ENCODE data around the gene ABL2.

- TF ChIP-seq CTCF (IDR thresholded peaks at IDR 0.05) (no peak), EZH2 (IDR thresholded peaks at IDR 0.05; ENCODE audit: borderline replicate concordance, insufficient read depth, low read depth, low read length, poor library complexity, severe bottlenecking) (no peak)
Observed at GRCh38 chr1:179166663-179167417, 62.6 kb downstream of the ABL2 start.

Measured in B cell (primary cell).